K562 (cell line): ENCODE measurements around the gene THADA. TPM values are rescaled to one million over a fixed set of nuclear protein-coding genes. Genes with fewer than 3 reads are reported as not detected.

ENCODE experiments used
- ATAC-seq: fragments of 200-7000 bp; cut with Tn5 transposase; 3 replicates; pipeline ENCODE4 v1.9.1; 2020; ENCODE audit warnings: moderate library complexity
- BruUV-seq: library from RNA; stranded (reverse); fragments of 400-500 nt; replicated peaks from 2 replicates; lab custom pipeline; 2021; lab: Mats Ljungman, UMichigan
- CTCF ChIA-PET: fragments of 300-600 bp; formaldehyde crosslinking; extraction: SDS; loops from one replicate; lab custom pipeline; 2021; ENCODE audit warnings: low intra/inter-chr PET ratio; lab: Yijun Ruan, JAX
- POLR2A ChIA-PET: fragments of 300-600, 350-650 bp; sonication (Branson Sonifier 250); formaldehyde crosslinking; extraction: SDS; loops from one replicate; lab custom pipeline; 2021; ENCODE audit warnings: antibody characterized with exemption, inconsistent platforms; lab: Yijun Ruan, JAX
- DNase-seq, 4 experiments: peaks; one replicate each; pipeline versions ENCODE4 v3.0.0 to v3.0.0-alpha.2; 2011 to 2018; ENCODE audit warnings: low spot score in 3 of 4, mixed read lengths in 3 of 4; ENCODE audit errors: extremely low read depth in 1 of 4
- FAIRE-seq: peaks from 2 replicates; lab custom pipeline; 2011; peaks lifted over from hg19 to GRCh38; lab: Jason Lieb, UNC
- H2AFZ ChIP-seq: 2 replicates; pipeline ENCODE4 v1.6.0; 2011; ENCODE audit warnings: low read depth, low read length, control low read depth, inconsistent platforms
- H3K27ac ChIP-seq: fragments of 200-600 bp; 3 replicates; pipeline ENCODE4 v1.8.0; 2011; ENCODE audit warnings: low read depth, mild to moderate bottlenecking, control low read depth, inconsistent platforms, low read length, moderate library complexity, mixed read lengths; ENCODE audit errors: extremely low read depth
- H3K27me3 ChIP-seq, 2 experiments: fragments of 300-600 bp in 1 of 2; 2 replicates in 1 of 2; 3 replicates in 1 of 2; pipeline versions ENCODE4 v1.6.0 to v1.8.0; 2011; ENCODE audit warnings: inconsistent platforms in 2 of 2, low read length in 2 of 2, mild to moderate bottlenecking in 1 of 2, mixed read lengths in 1 of 2, moderate library complexity in 1 of 2; ENCODE audit not compliant: control insufficient read depth in 2 of 2, insufficient read depth in 2 of 2
- H3K36me3 ChIP-seq: fragments of 300-600 bp; 3 replicates; pipeline ENCODE4 v1.8.0; 2011; ENCODE audit warnings: mild to moderate bottlenecking, low read length, inconsistent platforms; ENCODE audit not compliant: control insufficient read depth, insufficient read depth
- H3K4me1 ChIP-seq, 2 experiments: fragments of 200-600 bp in 1 of 2; replicated peaks in 1 of 2; 2 replicates in 1 of 2; 3 replicates in 1 of 2; pipeline versions ENCODE4 v1.5.1 to v1.8.0; 2011; ENCODE audit warnings: inconsistent platforms in 2 of 2, low read length in 2 of 2, mild to moderate bottlenecking in 1 of 2, mixed read lengths in 1 of 2, moderate library complexity in 1 of 2; ENCODE audit not compliant: control insufficient read depth in 2 of 2, insufficient read depth in 2 of 2
- H3K4me2 ChIP-seq: 2 replicates; pipeline ENCODE4 v1.6.1; 2011; ENCODE audit warnings: low read length, control low read depth, inconsistent platforms, mixed read lengths; ENCODE audit not compliant: insufficient read depth
- H3K4me3 ChIP-seq: fragments of 200-600 bp; sonication (generic), shearing (Covaris generic); 2 replicates; pipeline ENCODE4 v1.5.1; 2016; ENCODE audit warnings: control low read depth, inconsistent platforms
- H3K79me2 ChIP-seq: fragments of 200-600 bp; 3 replicates; pipeline ENCODE4 v1.8.0; 2011; ENCODE audit warnings: low read length, inconsistent platforms; ENCODE audit not compliant: control insufficient read depth, insufficient read depth
- H3K9ac ChIP-seq, 2 experiments: 2 replicates each; pipeline versions ENCODE4 v1.6.0 to v1.6.1; 2011; ENCODE audit warnings: low read depth in 2 of 2, low read length in 2 of 2, control low read depth in 1 of 2, inconsistent platforms in 1 of 2, mild to moderate bottlenecking in 1 of 2, mixed read lengths in 1 of 2; ENCODE audit not compliant: insufficient read depth in 1 of 2
- H3K9me1 ChIP-seq: one replicate; pipeline ENCODE4 v1.6.0; 2011; ENCODE audit warnings: inconsistent platforms, mild to moderate bottlenecking, low read length, moderate library complexity; ENCODE audit not compliant: control insufficient read depth, insufficient read depth
- H3K9me3 ChIP-seq: replicated peaks from 2 replicates; pipeline ENCODE4 v1.5.1; 2011; ENCODE audit warnings: low read depth, low read length, inconsistent platforms; ENCODE audit not compliant: control insufficient read depth, insufficient read depth
- H4K20me1 ChIP-seq: replicated peaks from 2 replicates; pipeline ENCODE4 v1.6.1; 2011; ENCODE audit warnings: low read length, inconsistent platforms, mixed read lengths; ENCODE audit not compliant: control insufficient read depth, insufficient read depth
- HNRNPLL ChIP-seq: fragments of 200-400 bp; formaldehyde crosslinking; IDR thresholded peaks from 2 replicates; pipeline ENCODE4 v1.6.1; 2017; ENCODE audit warnings: low read length, low read depth, mild to moderate bottlenecking; ENCODE audit not compliant: poor library complexity, severe bottlenecking
- MTA2 ChIP-seq: fragments of 450-650 bp; IDR thresholded peaks from 2 replicates; pipeline ENCODE4 v1.6.1; 2016; ENCODE audit warnings: low read depth
- POLR2H ChIP-seq: IDR thresholded peaks from 2 replicates; pipeline ENCODE4 v1.6.1; 2016; ENCODE audit warnings: missing genetic modification characterization, low read depth, mild to moderate bottlenecking, control low read depth, missing compliant biosample characterization, moderate library complexity
- RAD21 ChIP-seq, 2 experiments: fragments of 250-450 bp in 1 of 2; fragments of 450-650 bp in 1 of 2; sonication (Bioruptor Pico) in 1 of 2; formaldehyde crosslinking in 1 of 2; IDR thresholded peaks in 1 of 2; conservative IDR thresholded peaks in 1 of 2; 2 replicates each; pipeline versions ENCODE4 v1.4.0 to v1.8.0; 2020 to 2022; ENCODE audit warnings: mild to moderate bottlenecking in 2 of 2, moderate library complexity in 1 of 2
- TEAD1 ChIP-seq, 2 experiments: fragments of 450-650 bp in 1 of 2; sonication (generic) in 1 of 2; formaldehyde crosslinking; IDR thresholded peaks; 2 replicates each; pipeline versions ENCODE4 v1.4.0 to v1.8.0; 2020 to 2022; ENCODE audit warnings: mild to moderate bottlenecking in 2 of 2, missing genetic modification reagents in 1 of 2
- TEAD4 ChIP-seq, 2 experiments: sonication (generic) in 1 of 2; formaldehyde crosslinking in 1 of 2; IDR thresholded peaks; 2 replicates each; pipeline versions ENCODE4 v1.6.1 to v1.8.0; 2012 to 2022; ENCODE audit warnings: borderline replicate concordance in 1 of 2, inconsistent platforms in 1 of 2, low read length in 1 of 2, mild to moderate bottlenecking in 1 of 2, missing genetic modification reagents in 1 of 2
- ZNF232 ChIP-seq: sonication (generic); formaldehyde crosslinking; IDR thresholded peaks from 2 replicates; pipeline ENCODE4 v1.8.0; 2022; ENCODE audit warnings: mild to moderate bottlenecking, missing genetic modification reagents
- ZNF75A ChIP-seq: fragments of 450-650 bp; formaldehyde crosslinking; IDR thresholded peaks from 2 replicates; pipeline ENCODE4 v1.4.0; 2020; ENCODE audit warnings: mild to moderate bottlenecking
- WGBS: fragments of 100-300 bp; shearing (Covaris generic); methylation state at CpG from one replicate; pipeline ENCODE4 v1.1.6; 2016; ENCODE audit warnings: low coverage, mixed read lengths; ENCODE audit not compliant: insufficient coverage; ENCODE audit errors: missing lambda C conversion rate; 5-methylcytosine and 5-hydroxymethylcytosine counted together
- in situ Hi-C: fragments of 300-500 bp; cut with MboI; formaldehyde crosslinking; loops from 4 replicates; pipeline ENCODE4 v1.15.0; 2018; ENCODE audit warnings: inconsistent platforms, mixed read lengths
- intact Hi-C: fragments of 100-400 bp; cut with micrococcal nuclease; formaldehyde crosslinking; loops from 2 replicates; pipeline ENCODE4 v1.14.2; 2022
- polyA plus RNA-seq, 8 experiments: library from polyadenylated mRNA; depleted of rRNA in 4 of 8; stranded (reverse) in 5 of 8; unstranded in 3 of 8; fragments of >200 nt; fragmentation: Nextera tagmentation in 2 of 8; fragmentation: Illumina TruSeq in 1 of 8; extraction: Ambion mirVana in 2 of 8; extraction: Trizol in 1 of 8; gene quantifications; 2 replicates each; pipeline versions ENCODE4 v1.2.1 to v1.2.3, GENCODE V29; 2011 to 2014; ENCODE audit warnings: inconsistent platforms in 1 of 8, missing spikeins in 1 of 8
- total RNA-seq, 7 experiments: library from RNA; depleted of rRNA in 6 of 7; stranded (reverse); fragments of >200 nt in 6 of 7; fragmentation: Illumina TruSeq in 2 of 7; extraction: Trizol in 2 of 7; gene quantifications; 2 replicates each; pipeline versions ENCODE4 v1.2.1 to v1.2.3, GENCODE V29; 2011 to 2021; ENCODE audit warnings: low replicate concordance in 1 of 7
- TF ChIP-seq, protein P1 (sequence below): fragments of 250-450 bp; sonication (Bioruptor Pico); IDR thresholded peaks from 2 replicates; pipeline ENCODE4 v1.8.0; 2021; ENCODE audit warnings: moderate library complexity, mild to moderate bottlenecking, inconsistent platforms
- TF ChIP-seq, protein P2 (sequence below), 3 experiments: IDR thresholded peaks in 2 of 3; conservative IDR thresholded peaks in 1 of 3; 2 replicates each; pipeline ENCODE4 v1.5.1; 2011 to 2012; ENCODE audit warnings: low read length in 3 of 3, mild to moderate bottlenecking in 3 of 3, control low read depth in 2 of 3, improper control_type of control experiment in 1 of 3, inconsistent platforms in 1 of 3, low read depth in 1 of 3, mixed read lengths in 1 of 3, moderate library complexity in 1 of 3; ENCODE audit not compliant: insufficient read depth in 2 of 3
- TF ChIP-seq, protein P3 (sequence below), 2 experiments: fragments of 450-650 bp; IDR thresholded peaks; 2 replicates each; pipeline ENCODE4 v1.6.1; 2016
- TF ChIP-seq, protein P4 (sequence below): fragments of 250-450 bp; sonication (Bioruptor Pico); IDR thresholded peaks from 2 replicates; pipeline ENCODE4 v1.6.1; 2021; ENCODE audit warnings: mild to moderate bottlenecking

Gene THADA
- total and polyA plus RNA-seq, 9 of the 15 experiments (the other 6 are each of a cell fraction or from before 2014, with no cell fraction given): 17.8 to 34.7 (median 31.9) TPM

DNA sequence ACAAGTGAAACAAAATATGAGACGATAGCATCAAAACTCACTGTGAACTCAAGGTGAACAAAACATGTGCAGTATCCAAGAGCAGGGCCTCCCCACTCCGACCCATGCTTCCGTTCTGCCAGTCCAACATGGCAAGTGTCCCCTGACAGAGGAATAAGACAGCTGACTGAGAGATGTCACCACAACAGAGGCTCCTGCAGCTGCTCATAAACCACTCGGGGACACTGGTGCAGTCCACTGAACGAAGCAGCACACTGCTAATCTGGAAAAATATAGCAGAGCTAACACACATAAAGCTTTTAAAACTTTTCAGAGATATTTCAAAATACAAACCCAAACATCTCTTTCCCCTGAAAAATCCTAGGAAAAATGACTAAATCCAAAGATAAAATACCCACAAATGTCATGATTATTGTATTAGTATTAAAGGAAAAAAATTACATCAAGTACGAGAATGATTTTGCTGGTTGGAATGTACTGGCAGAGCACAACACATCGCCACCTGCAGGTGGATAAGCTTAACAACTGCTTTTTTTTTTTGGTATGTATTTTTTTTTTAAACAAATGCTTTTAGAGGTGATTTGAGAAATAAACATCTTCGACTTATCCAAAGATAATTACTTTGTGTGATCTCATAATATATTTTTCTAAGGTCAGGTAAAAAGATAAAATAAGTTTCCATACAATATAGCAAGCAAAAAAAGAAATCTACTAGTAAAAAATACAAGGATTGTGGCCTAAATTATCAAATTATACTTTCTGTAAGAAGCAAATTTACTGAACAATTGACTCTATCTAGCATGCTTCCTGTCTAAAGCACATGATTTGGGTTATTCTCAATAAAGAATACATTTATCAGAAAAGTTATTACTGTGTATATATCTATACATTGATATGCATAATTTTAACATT lies 18.6 kb downstream of the THADA start:
- 41% methylated on average over 8 of the region's 8 CpGs for WGBS
- intact Hi-C loops (no loop called here), in situ Hi-C loops (no loop called here)
- peak; percentile 40 to 59 (median 46) for DNase-seq
- no peaks in the 10 kb centered on the region for H4K20me1 ChIP-seq
- H3K4me1 ChIP-seq: peaks cover 0 to 2% of the 10 kb centered on the region in 2 experiments; a peak in 2 of 5 replicates
- 0 out of 3 replicates have a peak overlapping the region, but pooled peaks have one; percentile 1 for H3K27ac ChIP-seq
- no peaks in the 10 kb centered on the region for H3K27me3 ChIP-seq
- FAIRE-seq: peak; percentile 52
- ChIA-PET POLR2A (interaction anchor here (0.5 to 1.2 kb wide), 4 partner anchors 19 to 767 kb away, joined by 3 to 7 read pairs (median 4); partner anchors contain the start of gene THADA), CTCF (interaction anchor here (0.5 to 2.8 kb wide), 4 partner anchors 294 to 1081 kb away, joined by 3 to 16 read pairs (median 4); no protein-coding TSS in a partner anchor)
- H2AFZ ChIP-seq: no peak overlapping the region
- H3K79me2 ChIP-seq: no peaks in the 10 kb centered on the region
- peak; percentile 70 for ATAC-seq
- no peaks in the 10 kb centered on the region for H3K9me1 ChIP-seq
- peaks cover 79% of the 10 kb centered on the region for H3K36me3 ChIP-seq
- no peak overlapping the region for H3K4me3 ChIP-seq
- H3K9ac ChIP-seq: peak overlapping the region in 1 of 2 experiments; percentile 53; a peak in 1 of 4 replicates
- no TSS peak for BruUV-seq
- no peak overlapping the region for H3K4me2 ChIP-seq
- H3K9me3 ChIP-seq: no peaks in the 10 kb centered on the region
- TF ChIP-seq POLR2H (tag) (peak; percentile 17; the same call in 1 of the 2 replicates), HNRNPLL (no peak), MTA2 (no peak), TEAD4 (IDR thresholded peaks at IDR 0.05; ENCODE audit: low read length) (peak; percentile 69), TEAD4 (CRISPR knock-in tag; IDR thresholded peaks at IDR 0.05; ENCODE audit: borderline replicate concordance) (no peak), ZNF75A (CRISPR knock-in tag) (no peak), RAD21 (CRISPR knock-in tag; conservative IDR thresholded peaks at IDR 0.05 in 1 of 2, IDR thresholded peaks at IDR 0.05 in 1 of 2) (peak; percentile 13 to 36; a peak in 1 of 4 replicates), ZNF232 (CRISPR knock-in tag) (no peak), TEAD1 (CRISPR knock-in tag; IDR thresholded peaks at IDR 0.05) (0 out of 4 replicates have a peak, but pooled peaks of 1 of the 2 experiments have one; percentile 63)
- TF ChIP-seq, protein P1, sequence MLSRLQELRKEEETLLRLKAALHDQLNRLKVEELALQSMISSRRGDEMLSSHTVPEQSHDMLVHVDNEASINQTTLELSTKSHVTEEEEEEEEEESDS: no peak
- TF ChIP-seq, protein P2, sequence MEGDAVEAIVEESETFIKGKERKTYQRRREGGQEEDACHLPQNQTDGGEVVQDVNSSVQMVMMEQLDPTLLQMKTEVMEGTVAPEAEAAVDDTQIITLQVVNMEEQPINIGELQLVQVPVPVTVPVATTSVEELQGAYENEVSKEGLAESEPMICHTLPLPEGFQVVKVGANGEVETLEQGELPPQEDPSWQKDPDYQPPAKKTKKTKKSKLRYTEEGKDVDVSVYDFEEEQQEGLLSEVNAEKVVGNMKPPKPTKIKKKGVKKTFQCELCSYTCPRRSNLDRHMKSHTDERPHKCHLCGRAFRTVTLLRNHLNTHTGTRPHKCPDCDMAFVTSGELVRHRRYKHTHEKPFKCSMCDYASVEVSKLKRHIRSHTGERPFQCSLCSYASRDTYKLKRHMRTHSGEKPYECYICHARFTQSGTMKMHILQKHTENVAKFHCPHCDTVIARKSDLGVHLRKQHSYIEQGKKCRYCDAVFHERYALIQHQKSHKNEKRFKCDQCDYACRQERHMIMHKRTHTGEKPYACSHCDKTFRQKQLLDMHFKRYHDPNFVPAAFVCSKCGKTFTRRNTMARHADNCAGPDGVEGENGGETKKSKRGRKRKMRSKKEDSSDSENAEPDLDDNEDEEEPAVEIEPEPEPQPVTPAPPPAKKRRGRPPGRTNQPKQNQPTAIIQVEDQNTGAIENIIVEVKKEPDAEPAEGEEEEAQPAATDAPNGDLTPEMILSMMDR (IDR thresholded peaks at IDR 0.05 in 2 of 3, conservative IDR thresholded peaks at IDR 0.05 in 1 of 3; ENCODE audit: insufficient read depth in 2 of 3, low read depth in 1 of 3, low read length in 3 of 3): peak; percentile 51 to 84 (median 71)
- TF ChIP-seq, protein P3, sequence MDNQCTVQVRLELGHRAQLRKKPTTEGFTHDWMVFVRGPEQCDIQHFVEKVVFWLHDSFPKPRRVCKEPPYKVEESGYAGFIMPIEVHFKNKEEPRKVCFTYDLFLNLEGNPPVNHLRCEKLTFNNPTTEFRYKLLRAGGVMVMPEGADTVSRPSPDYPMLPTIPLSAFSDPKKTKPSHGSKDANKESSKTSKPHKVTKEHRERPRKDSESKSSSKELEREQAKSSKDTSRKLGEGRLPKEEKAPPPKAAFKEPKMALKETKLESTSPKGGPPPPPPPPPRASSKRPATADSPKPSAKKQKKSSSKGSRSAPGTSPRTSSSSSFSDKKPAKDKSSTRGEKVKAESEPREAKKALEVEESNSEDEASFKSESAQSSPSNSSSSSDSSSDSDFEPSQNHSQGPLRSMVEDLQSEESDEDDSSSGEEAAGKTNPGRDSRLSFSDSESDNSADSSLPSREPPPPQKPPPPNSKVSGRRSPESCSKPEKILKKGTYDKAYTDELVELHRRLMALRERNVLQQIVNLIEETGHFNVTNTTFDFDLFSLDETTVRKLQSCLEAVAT (IDR thresholded peaks at IDR 0.05): no peak
- TF ChIP-seq, protein P4, sequence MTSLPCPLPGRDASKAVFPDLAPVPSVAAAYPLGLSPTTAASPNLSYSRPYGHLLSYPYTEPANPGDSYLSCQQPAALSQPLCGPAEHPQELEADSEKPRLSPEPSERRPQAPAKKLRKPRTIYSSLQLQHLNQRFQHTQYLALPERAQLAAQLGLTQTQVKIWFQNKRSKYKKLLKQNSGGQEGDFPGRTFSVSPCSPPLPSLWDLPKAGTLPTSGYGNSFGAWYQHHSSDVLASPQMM (CRISPR knock-in tag): no peak
